ENCODE results near the gene PINLYP.

GRCh38 chr19:43572171-43572588 lies 3.4 kb upstream of the PINLYP start:
- no peak for TF ChIP-seq SUZ12 (IDR thresholded peaks at IDR 0.05; ENCODE audit: extremely low read depth, insufficient read depth, insufficient read length)
- no peak for TF ChIP-seq YY1 (IDR thresholded peaks at IDR 0.05; ENCODE audit: insufficient read depth, insufficient read length)
